Muscle of back (tissue), 11 donors: ENCODE measurements around the gene FGD5. TPM values are rescaled to one million over a fixed set of nuclear protein-coding genes. Genes with fewer than 3 reads are reported as not detected.
A peak's percentile ranks its signal among the peaks of the same experiment; 100 is the strongest.

ENCODE experiments used
- DNase-seq, 3 donors: peaks; one replicate each; pipeline versions ENCODE4 v3.0.0 to v3.0.0-alpha.2; 2013
- polyA plus RNA-seq, 10 donors: library from polyadenylated mRNA; unstranded; fragments of 120-200 nt; gene quantifications; one replicate each; pipeline ENCODE4 v1.2.1, GENCODE V29; 2013; ENCODE audit not compliant: insufficient read length in 10 of 10

Gene FGD5
- polyA plus RNA-seq, 10 donors, result 17.2 to 28.6 (median 20.1) TPM

DNA sequence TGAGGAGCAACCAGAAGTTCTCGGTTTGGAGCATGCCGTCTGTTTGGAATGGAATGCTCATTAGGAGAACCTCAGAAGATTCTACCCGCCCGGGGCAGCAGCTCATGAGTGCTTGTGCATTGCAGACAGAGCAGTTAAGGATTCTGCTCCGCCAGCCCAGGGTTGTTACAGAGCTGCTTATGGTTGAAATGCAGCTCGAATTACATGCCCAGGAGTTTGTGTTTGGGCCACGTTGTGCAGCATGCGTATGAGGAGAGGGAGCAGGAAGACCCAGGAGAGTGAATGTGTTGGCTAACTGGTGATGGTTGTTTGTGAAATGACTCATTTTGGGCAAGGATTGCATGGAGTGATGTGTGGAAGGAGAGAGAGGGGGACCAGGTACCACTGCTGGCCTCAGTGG is 9.0 kb downstream of the FGD5 start:
- no peak for DNase-seq

GRCh38 chr3:14829811-14830210 is 11.0 kb downstream of the FGD5 start:
- DNase-seq, result no peak

- DNase-seq, result no peak
Measured at GRCh38 chr3:14831916-14832450, 13.2 kb downstream of the FGD5 start.

DNA sequence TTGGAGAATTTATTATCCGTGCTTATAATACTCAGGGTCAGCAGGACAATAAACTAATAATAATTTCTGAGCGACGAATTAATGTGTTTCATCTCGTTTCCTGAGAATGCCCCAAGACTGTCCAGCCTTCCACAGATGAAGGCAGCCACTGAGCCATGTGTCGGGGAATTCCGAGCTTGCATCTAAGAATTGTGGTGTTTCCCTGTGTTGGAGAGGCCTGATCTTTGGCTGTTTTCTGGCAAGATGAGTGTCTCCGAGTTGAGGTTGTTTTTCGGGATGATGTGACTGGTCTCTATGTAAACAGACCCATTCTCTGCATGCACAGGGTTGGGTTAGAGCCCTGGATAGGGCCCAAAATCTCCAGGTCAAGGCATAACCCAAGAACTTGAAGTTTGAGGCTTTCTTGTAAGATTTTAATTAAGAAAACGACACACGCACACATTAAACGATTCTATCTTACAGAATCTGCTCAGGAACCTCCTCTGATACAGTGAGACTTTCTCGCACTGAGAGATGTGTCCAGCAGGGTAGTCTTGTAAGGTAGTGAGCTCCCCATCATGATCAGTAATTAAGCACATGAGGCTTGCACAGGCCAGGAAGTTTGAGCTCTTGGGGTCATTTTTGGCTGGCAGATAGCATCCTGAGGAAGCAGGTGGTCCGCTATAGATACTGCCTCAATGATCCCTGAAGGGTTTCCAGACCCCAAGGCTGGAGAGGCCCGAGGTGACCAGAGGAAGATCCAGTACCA is 14.4 kb downstream of the FGD5 start:
- no peak for DNase-seq

GRCh38 chr3:14834121-14834520 is 15.4 kb downstream of the FGD5 start:
- DNase-seq, result no peak

GRCh38 chr3:14834807-14835466 is 16.2 kb downstream of the FGD5 start:
- DNase-seq, result no peak

GRCh38 chr3:14836049-14836468 is 17.3 kb downstream of the FGD5 start:
- peak in 2 of 3 donors; percentile 58 to 80 for DNase-seq

DNA sequence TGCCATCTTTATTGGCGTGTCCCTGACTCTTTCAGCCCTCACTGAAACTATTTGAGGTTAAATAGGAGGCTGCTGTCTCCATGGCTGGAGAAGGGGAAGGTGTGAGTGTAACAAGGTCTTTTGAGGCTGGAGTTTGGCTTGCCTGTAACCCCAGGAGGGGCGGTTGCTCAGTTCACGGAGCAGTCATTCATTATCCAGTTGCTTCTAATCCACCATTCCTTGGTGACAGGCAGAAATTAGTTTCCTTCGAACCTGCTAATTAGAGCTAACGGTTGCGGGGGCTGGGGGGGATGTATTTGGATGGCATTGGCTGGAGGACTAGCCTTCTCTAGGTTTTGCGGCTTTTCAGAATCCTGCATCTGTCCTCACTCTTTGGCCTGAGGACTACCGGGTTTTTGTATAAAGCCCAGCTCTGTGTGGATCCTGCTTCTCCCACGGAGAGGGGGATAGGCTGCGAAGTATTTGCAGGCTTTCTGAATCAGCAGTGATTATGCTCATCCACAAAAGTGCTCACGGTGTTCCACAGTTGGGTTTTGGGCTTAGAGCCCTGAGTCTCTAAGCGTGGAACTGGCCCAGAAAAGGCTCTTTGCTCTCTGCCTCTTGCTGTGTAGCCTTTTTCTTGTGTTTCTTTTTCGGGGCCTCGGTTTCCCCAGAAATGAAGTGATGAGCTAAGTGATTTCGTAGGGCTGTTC is 18.6 kb downstream of the FGD5 start:
- peak in 2 of 3 donors; percentile 50 to 71 for DNase-seq

- DNase-seq, result peak in 1 of 3 donors; percentile 85
Measured at GRCh38 chr3:14837878-14838258, 19.1 kb downstream of the FGD5 start.

DNA sequence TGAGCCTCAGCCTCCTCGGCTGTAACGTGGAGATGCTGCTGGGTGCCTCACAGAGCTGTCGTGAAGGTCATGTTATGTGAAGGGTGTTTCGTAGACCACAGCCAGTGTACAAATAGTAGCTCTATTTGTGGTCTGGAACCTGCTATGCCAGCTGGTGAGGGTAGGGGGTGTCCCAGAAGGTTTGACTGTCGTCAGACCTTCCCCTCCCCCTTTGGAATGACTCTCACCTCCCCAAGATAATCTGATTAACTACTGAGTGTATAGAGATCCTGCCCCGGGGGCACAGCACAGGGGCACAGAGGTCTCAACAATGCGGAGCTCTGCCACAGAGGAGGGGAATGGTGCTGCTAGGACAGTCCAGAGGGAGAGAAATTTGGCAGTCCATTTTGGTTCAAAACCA is 20.5 kb downstream of the FGD5 start:
- DNase-seq, result no peak

DNA sequence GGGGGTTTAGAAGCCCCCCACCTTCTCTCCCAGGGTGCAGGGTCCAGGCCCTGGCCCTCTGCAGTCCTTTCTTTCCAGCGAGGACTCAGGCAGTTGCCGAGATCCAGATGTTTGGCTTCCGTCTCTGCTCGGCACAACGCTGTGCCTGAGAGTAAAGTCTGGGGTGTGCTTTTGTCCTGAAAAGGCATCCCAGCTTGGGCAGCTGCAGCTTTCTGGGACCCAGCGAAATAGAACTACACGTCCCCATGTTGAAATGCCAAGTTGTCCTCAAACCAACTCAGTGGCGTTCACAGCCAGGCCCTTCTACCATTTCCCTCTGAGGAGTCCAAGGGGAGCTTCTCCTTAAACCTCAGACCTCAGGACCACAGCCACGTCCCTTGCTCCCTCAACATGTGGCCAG is 23.1 kb downstream of the FGD5 start:
- DNase-seq, result peak in 2 of 3 donors; percentile 66 to 81

DNA sequence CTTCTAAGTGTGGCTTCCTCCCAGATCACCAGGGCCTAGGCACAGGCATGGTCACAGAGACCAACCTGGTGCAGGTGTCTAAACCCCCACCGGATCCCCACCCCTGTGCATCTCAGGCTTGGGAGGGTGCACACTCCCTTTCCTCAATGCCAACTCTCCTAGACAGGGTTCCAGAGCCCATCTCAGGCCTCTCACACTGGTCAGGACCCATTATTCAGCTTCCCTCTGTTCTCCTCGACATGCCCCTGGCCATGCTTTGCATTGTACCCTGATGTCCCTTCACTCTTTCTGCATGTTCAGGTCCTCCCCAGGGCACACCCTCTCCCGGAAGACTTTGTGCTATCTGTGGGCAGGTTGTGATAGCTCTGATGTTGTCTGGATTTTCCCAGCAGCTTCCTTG is 23.5 kb downstream of the FGD5 start:
- no peak for DNase-seq

GRCh38 chr3:14843321-14843720 is 24.6 kb downstream of the FGD5 start:
- DNase-seq, result no peak

DNA sequence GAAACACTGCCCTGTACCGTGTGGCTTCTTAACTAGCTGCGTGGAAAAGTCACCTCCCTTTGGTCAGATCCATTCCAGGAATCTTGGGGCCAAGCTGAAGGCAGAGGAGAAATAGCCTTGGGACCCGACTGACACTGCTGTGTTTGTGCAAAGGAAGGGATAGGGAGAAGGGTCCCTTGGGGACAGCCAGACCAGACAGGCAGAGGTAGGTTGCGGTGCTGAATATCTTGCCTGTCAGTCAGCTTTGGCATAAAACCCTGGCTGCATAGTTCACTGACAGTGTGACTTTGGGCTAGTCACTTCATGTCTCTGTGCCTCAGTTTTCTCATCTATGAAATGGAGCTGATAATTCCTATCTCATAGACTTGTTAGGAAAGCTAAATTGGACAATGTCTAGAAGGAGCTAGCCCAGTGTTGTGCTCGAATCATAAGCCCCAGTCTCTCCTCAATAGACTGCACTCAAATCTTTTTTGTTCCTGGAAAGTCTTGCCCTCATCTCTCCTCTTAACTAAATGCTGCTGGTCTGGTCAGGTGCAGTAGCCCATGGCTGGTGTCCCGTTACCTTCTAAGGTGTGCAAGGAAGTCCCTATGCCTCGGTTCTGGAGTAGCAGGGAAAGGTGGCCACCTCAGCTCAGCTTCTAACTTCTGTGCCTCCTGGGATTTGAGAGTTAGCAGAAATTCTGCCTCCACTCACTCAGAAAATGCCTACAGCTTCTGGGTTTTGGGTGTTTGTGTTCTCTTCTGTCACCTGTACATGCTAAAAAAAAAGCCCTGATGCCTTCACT is 25.8 kb downstream of the FGD5 start:
- no peak for DNase-seq

DNA sequence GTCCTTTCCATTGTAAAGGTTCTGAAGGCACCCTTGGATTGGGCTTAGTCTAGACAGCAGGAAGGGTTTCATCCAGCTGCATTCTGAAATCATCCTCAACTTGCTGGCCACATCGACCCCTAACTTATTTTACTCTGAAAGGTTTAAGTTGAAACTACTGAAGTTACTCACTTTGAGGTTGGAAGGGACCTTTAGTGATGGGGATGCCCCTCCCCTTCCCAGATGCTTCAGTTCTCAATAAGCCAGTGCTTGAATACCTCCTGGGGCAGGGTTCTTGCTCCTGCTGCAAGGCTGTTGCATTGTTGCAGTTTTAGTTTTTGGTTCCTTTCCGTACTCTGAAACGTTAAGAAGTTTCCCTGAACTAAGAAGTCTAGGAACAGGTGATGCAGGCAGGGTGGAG is 26.4 kb downstream of the FGD5 start:
- no peak for DNase-seq

DNA sequence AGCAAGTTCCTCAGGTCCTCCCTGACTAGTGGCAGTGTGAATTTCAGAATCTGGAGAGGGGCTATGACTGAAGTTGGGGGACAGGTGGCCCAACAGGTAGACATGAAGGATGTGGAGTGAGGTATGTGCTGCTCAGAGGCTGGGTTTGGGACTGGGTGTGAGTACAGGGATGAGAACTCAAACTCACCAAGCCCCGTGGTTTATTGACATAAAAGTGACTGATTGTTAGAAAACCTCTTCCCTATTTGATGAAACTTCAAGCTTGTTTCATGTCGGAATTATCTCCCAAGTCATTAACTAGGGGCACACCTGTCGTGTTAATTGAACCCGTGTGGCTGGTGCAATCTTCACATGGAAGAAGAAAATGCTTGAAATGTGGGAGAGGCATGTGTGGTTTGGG is 27.1 kb downstream of the FGD5 start:
- no peak for DNase-seq

DNA sequence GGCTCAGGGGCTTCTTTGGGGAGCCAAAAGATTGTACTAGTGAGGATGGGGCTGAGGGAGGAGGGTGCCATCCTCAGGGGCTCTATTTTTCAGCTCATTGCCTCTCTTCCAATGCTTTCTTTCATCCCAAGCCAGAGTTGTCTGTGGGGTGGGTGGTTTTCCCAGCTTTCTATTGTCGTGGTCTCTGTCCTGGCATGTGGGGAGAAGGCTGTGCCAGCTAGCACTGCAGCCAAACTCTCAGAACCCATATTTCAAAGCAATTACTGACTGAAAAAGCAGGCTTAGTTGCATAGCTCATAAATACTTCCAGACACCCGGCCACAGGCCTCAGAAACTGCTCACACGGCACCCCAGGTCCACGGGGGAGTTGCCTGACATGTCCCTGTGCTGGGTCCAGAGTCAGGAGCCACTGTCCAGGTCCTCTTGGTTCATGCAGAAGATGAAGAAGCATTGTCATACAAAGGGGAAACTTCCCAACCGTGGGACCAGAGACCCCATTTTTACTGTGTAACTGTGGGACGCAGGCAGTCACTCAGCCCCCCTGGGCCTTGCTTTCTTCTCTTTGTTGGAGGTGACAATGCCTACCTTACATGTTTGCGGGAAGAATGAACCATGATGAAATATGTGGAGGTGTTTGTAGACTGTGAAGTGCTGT is 27.6 kb downstream of the FGD5 start:
- no peak for DNase-seq

DNA sequence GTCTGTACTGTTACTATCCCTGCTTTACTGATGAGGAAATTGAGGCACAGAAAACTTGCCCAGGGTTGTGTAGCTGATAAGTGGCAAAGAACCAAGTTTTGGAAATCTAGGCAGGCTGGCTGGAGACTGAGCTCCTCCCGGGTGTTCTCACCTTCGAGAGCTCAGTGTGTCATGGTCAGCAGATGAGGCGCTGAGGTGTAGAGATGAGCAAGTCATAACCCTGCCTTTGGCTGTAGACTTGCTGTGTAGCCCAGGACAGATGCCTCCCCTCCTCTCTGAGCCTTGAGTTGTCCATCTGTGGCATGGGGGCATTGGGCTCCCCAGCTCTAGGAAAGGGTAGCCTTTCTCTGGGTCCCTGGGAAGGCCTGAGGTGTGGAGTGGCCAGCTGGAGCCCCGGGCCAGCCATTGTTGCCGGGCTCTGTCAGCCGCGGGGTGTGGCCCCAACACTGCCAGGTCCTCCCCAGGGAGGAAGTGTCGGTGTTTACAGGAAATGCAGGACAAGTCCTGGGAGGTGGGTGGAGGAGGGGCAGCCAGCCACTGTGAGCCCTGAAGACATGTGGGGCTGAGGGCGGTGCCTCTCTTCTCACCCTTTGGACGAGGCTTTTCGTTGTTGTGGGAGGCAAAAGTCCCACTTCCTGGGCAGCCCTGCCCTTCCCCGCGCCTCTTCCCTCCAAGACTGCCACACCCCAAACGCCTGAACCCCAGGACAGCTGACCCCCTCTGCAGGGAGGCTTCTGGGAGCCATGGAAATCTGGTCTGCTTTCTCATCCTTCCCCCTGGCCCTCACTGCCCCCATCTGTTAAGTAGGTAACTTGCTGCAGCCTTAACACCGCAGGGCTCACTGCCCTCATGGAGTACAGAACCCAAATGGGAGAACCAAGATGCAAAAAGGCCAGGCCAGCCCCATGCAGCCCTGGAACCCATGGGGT is 29.1 kb downstream of the FGD5 start:
- no peak for DNase-seq

DNA sequence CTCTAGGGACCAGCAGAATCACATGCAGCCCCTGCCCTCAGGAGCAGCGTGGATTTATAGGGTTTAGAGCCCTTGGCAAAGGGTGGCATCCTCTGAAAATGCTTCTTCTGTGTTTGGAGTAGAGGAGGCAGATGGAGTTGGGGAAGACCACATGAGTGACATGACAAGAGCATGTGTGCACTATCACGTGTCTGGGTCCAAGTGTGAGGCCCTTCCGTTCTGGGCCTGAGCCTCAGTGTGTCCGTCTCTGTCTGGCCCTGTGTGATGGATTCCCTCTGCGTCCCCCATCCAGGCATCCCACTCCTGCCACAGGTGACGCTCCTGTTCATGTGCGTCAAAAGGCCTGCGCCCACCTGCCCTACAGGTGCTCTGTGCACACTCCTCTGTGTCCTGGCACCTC is 30.1 kb downstream of the FGD5 start:
- no peak for DNase-seq

GRCh38 chr3:14849638-14850230 is 31.0 kb downstream of the FGD5 start:
- DNase-seq, result peak in 1 of 3 donors; percentile 76
